ENCODE measurements around the gene ANKS1A. TPM values are rescaled to one million over a fixed set of nuclear protein-coding genes. Genes with fewer than 3 reads are reported as not detected.
"Not testable (repeated sequence)": the region's sequence is repeated elsewhere in the genome, so short reads cannot be mapped to it uniquely, and the experiment has no call there.

ANKS1A gene
- total RNA-seq, 1 experiment from 2014 or later: 20.9 TPM

DNA sequence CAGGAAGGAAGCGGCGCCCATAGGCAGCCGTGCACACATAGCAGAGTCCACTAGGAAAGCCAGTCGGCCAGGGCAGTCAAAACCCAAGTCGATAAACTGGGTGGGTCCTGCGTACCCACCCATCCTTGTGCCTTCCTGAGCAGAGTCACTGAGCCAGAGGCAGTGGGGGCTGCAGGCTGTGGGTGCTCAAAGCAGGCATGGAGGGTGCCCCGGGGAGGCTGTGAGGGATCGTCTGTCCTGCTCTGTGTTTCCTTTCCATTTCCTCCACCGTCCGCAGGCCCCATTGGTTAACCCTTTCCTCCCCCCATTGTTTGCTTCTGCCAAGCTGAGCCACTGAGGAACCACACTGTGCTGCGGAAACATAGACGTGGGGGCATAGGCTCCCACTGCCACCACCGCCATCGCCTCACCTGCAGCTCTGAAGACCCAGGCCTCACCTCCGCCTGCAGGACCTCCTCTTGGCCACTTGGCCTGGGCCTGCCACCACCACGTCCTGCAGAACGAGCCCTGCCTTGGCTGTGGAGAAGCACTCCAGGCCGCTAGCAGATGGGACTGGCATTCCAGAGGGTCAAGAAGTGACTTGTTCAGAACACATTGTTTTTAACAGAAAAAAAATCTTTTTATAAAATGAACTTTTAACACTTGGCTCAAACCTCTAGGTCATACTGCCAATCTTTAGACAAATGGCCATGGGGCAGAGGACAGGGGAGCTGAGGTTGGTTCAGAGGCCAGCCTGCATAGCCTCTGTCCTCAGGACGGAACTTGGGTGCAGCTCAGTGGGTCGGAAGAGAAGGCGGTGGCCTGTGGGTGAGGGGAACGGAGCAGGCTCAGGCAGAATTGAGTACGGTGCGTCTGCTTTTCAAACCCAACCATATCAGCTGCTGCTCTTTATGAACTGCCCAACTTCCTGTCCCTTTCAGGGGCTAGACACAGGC, 199.5 kb downstream of the ANKS1A start:
- no peaks in the 10 kb centered on the region for H3K9me3 ChIP-seq
- H3K27me3 ChIP-seq: no peaks in the 10 kb centered on the region
- H3K36me3 ChIP-seq: peaks cover 27% of the 10 kb centered on the region
- no peak overlapping the region for H3K4me3 ChIP-seq
- DNase-seq: no peak

DNA sequence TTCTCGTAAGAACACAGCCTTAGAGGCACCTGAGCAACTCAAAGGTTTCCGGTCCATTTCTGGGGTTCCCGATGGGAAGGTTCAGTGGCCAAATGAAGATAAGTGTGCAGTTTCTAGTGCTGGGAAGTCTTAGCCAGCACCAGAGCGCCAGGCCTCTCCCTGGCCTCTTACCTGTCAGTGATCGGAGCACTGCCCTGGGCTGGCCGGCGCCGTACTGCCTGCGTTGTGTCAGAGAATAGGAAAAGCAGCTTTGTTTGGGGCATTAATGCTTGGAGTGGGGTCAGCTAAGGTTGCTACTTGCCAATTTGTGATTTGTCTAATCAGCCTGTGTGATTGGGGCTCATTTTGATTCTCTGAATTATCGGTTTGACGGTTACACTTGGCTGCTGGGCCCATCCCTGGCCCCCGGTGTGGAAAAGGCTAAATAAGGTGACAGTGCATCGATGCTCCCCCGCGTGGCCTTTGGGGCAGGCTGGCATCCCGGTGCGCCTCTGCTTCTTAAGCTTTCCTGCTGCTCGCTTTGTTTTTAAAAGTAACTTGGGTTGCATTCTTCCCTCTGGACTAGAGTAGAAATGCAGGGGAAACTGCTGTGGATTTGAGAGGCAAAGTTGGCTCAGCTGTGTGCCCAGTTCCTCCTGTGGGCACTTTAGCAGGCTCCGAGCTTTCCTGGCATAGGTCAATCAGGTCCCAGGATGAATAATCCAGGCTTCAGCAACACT, 200.3 kb downstream of the ANKS1A start:
- Histone ChIP-seq H3K36me3 (peaks cover 23% of the 10 kb centered on the region), H3K4me3 (no peak overlapping the region), H3K9me3 (no peaks in the 10 kb centered on the region), H3K27me3 (no peaks in the 10 kb centered on the region)
- DNase-seq: no peak

DNA sequence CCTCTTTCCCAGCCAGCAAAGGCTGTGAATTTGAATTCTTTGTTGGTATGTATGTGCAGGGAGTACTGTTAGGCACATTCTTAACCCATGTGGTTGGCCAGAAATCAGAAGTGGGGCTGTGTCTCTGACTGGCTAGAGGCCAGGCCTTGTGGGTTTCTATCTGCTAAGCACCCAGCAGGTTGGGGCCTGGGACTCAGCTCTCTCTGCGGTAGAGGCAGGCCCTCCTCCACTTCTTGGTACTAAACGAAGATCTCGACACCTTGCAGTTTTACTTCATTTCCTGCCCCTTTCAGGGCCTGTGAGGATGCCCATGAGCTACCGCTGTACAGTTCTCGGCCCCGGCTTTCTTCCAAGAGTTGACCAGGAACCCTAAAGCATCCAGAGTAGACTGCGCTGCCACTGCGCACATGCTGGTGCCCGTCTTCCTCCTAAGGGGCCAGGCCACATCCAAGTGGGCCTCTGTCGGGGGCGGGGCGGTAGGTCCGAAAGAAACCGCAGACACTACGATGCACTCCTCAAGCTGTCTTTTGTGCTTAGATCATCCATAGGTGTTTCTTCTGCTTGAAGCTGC, 201.0 kb downstream of the ANKS1A start:
- Histone ChIP-seq H3K4me3 (no peak overlapping the region), H3K9me3 (no peaks in the 10 kb centered on the region), H3K27me3 (no peaks in the 10 kb centered on the region), H3K36me3 (peaks cover 23% of the 10 kb centered on the region)
- peak; percentile 80 for DNase-seq

- Histone ChIP-seq H3K27me3 (no peaks in the 10 kb centered on the region), H3K4me3 (no peak overlapping the region), H3K36me3 (peaks cover 21% of the 10 kb centered on the region), H3K9me3 (no peaks in the 10 kb centered on the region)
- no peak for DNase-seq
Measured at GRCh38 chr6:35090734-35091133, 201.7 kb downstream of the ANKS1A start.

DNA sequence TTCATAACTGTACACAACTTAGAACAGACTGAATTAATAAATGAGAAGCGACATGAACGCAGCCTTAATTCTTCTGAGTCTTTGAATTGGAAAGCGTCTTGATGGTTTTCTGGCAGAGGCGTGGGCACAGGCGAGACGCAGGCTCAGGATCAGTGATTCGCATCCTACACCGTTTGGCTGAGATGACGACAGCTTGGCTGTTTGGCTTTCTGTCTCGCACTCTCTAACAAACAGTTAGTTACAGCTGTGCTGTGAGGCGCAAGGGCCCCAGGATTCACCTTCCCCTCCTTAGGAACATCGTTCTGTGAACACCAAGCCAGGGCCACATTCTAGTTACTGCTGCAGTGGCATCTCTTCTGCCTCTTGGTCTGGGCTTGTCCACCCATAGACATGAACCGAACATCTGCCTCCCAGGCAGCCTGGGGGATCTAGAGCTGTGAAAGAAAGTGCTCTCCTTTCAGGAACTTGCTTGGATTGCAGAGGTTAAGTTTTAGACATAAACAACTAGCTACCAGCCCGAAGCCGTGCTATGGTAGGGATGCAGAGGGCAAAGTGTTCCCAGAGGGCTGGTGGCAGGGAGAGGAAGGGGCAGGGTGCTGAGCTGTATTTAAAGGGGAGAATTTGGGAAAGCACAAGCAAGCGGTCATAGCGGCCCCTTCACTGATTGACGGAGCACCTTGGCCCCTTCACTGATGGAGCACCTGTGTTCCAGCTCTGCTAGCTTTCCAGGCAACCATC, 202.5 kb downstream of the ANKS1A start:
- DNase-seq: no peak
- peaks cover 21% of the 10 kb centered on the region for H3K36me3 ChIP-seq
- H3K27me3 ChIP-seq: no peaks in the 10 kb centered on the region
- H3K9me3 ChIP-seq: no peaks in the 10 kb centered on the region
- H3K4me3 ChIP-seq: no peak overlapping the region

- Histone ChIP-seq H3K36me3 (peaks cover 18% of the 10 kb centered on the region), H3K9me3 (no peaks in the 10 kb centered on the region)
- peak; percentile 98 for DNase-seq
Measured at GRCh38 chr6:35092362-35093117, 203.5 kb downstream of the ANKS1A start.

DNA sequence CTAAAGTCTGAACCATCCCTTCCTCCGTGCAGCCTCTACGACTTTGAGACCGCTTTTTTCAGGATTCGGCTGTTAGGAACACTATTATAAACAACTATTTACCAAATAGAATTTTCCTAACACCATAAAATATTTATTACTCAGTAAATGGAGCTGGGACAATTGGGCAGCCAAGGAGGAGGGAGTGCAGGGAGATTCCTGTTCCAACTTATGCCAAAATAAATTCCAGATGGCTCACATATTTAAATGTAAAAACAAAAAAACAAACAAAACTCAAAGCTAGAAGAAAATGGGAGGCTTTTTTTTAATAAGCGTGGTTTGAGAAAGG, 204.0 kb downstream of the ANKS1A start:
- peaks cover 13% of the 10 kb centered on the region for H3K36me3 ChIP-seq
- H3K4me3 ChIP-seq: no peak overlapping the region
- H3K9me3 ChIP-seq: no peaks in the 10 kb centered on the region
- DNase-seq: peak; percentile 79
- no peaks in the 10 kb centered on the region for H3K27me3 ChIP-seq

More at GRCh38 chr6:35092362-35093117, 203.5 kb downstream of the ANKS1A start:
- no peaks in the 10 kb centered on the region for H3K27me3 ChIP-seq
- no peak overlapping the region for H3K4me3 ChIP-seq

GRCh38 chr6:35093783-35094182, 204.7 kb downstream of the ANKS1A start:
- H3K4me3 ChIP-seq: no peak overlapping the region
- no peaks in the 10 kb centered on the region for H3K27me3 ChIP-seq
- no peaks in the 10 kb centered on the region for H3K9me3 ChIP-seq
- no peak for DNase-seq
- peaks cover 8% of the 10 kb centered on the region for H3K36me3 ChIP-seq

GRCh38 chr6:35094183-35094582, 205.1 kb downstream of the ANKS1A start:
- no peaks in the 10 kb centered on the region for H3K9me3 ChIP-seq
- H3K36me3 ChIP-seq: peaks cover 4% of the 10 kb centered on the region
- no peak overlapping the region for H3K4me3 ChIP-seq
- no peak for DNase-seq
- H3K27me3 ChIP-seq: no peaks in the 10 kb centered on the region

GRCh38 chr6:35096129-35096862, 207.2 kb downstream of the ANKS1A start:
- Histone ChIP-seq H3K36me3 (no peaks in the 10 kb centered on the region), H3K9me3 (no peaks in the 10 kb centered on the region), H3K27me3 (no peaks in the 10 kb centered on the region), H3K4me3 (no peak overlapping the region)
- DNase-seq: peak; percentile 91

DNA sequence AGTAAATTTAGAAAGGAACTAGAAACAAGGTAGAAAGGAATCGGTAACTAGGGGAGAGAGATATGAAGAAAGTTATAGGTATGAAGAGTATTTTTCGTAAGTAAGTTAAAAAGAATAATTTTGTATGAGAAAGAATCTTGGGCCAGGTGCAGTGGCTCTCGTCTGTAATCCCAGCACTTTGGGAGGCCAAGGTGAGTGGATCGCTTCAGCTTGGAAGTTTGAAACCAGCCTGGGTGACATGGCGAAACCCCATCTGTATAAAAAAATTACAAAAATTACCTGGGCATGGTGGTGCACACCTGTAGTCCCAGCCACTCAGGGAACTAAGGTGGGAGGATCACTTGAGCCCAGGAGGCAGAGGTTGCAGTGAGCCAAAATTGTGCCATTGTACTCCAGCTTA, 210.1 kb downstream of the ANKS1A start:
- Histone ChIP-seq H3K27me3 (no peaks in the 10 kb centered on the region), H3K4me3 (no peak overlapping the region), H3K9me3 (no peaks in the 10 kb centered on the region), H3K36me3 (no peaks in the 10 kb centered on the region)
- DNase-seq: no peak

DNA sequence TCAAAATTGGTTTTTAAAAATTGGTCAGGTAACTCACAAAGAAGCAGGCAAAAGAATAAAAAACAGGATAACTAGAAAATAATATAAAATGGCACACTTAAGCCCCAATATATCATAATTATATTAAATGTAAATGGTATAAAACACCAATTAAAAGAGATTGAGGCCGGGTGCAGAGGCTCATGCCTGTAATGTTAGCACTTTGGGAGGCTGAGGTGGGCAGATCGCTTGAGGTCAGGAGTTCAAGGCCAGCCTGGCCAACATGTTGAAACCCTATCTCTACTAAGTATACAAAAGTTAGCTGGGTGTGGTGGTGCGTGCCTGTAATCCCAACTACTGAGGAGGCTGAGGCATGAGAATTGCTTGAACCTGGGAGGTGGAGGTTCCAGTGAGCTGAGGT, 216.0 kb downstream of the ANKS1A start:
- DNase-seq: no peak
- Histone ChIP-seq H3K27me3 (no peaks in the 10 kb centered on the region), H3K9me3 (peaks cover 23% of the 10 kb centered on the region), H3K4me3 (no peak overlapping the region), H3K36me3 (no peaks in the 10 kb centered on the region)

DNA sequence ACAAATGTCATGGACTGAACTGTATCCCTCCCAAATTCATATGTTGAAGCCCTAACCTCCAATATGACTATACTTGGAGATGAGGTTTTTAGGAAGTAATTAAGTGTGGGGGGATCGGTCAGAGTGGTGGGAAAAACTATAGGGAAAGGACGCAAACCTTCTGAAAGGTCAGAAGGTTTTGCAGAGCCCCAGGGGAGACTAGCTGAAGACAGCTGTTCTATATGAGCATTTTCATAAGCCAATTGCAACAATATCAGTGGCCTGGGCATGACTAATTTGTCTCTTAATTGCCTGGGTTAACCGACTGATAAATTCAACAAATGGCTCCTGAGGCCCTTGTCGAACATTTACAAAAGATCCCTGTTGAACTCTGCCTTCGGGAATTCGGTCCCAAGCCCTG, 217.0 kb downstream of the ANKS1A start:
- not testable (repeated sequence) for H3K27me3 ChIP-seq, DNase-seq, H3K4me3 ChIP-seq, H3K36me3 ChIP-seq
- peaks cover 23% of the 10 kb centered on the region for H3K9me3 ChIP-seq

- H3K36me3 ChIP-seq, H3K4me3 ChIP-seq, DNase-seq, H3K27me3 ChIP-seq: not testable (repeated sequence)
- peaks cover 28% of the 10 kb centered on the region for H3K9me3 ChIP-seq
Measured at GRCh38 chr6:35107208-35107607, 218.2 kb downstream of the ANKS1A start.

- H3K36me3 ChIP-seq, DNase-seq, H3K27me3 ChIP-seq, H3K4me3 ChIP-seq: not testable (repeated sequence)
- peaks cover 34% of the 10 kb centered on the region for H3K9me3 ChIP-seq
Measured at GRCh38 chr6:35107761-35108160, 218.7 kb downstream of the ANKS1A start.

Data from MG63 (cell line).